Measurements from ENCODE around the gene COPS8.

The COPS8 gene

DNA sequence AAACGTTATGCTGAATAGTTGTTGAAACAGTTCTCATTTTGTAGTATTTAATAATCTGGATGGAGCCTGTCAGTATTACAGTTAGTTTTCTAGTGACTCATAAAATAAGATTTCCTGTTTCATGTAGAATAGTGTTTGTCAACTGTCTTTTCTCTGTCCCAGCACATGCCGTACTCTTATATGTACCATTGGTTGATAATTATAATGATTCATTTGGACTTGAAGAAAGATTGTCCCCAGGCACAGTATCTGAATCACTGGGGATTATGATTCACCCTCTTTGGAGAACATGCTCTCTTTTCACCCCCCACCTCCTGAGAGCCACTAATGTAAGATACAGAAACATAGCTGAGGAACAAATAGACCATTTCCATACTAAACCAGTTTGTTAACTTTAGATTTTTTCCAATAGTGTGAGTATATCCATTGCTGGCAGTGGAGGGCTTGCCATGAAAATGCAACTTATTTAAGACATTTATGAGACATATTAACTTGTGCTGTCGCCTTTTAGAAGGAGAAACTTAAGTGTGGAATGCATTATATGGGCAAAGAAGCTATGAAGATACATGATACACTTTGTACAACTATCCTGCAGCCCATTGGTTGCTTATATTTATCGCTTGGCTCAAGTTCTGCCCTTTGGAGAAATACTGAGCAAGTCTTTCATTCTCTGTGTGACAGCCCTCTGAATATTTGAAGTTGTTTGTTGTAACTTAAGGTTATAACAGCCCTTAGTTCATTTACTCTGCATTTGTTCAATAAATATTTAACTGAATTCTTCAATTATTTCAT lies 12.4 kb downstream of the COPS8 start:
- DNase-seq (ENCODE audit: low read depth in 2 of 2), result no peak

- no peak for DNase-seq (ENCODE audit: low read depth in 2 of 2)
Observed at GRCh38 chr2:237099804-237100203, 14.1 kb downstream of the COPS8 start.

- DNase-seq (ENCODE audit: low read depth in 2 of 2), result no peak
Observed at GRCh38 chr2:237101118-237101979, 15.7 kb downstream of the COPS8 start.

DNA sequence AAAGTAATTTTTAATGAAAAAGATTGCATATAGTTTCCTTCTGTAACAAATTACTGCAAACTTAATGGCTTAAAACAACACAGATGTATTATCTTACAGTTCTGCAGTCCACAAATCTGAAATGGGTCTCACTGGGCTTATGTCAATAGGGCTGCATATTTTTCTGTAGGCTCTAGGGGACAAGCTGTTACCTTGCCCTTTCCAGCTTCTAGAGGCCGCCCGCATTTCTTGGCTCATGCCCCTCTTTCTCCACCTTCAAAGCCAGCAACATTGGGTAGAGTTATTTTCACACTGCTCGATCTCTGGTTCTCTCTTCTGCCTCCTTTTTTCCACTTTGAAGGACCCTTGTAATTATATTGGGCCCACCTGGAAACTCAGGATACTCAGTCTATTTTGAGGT lies 16.7 kb downstream of the COPS8 start:
- DNase-seq (ENCODE audit: low read depth in 2 of 2), result no peak

- no peak for DNase-seq (ENCODE audit: low read depth in 2 of 2)
Observed at GRCh38 chr2:237109421-237109934, 23.8 kb downstream of the COPS8 start.

GRCh38 chr2:237113026-237113795 lies 27.5 kb downstream of the COPS8 start:
- DNase-seq (ENCODE audit: low read depth in 2 of 2), result no peak

- no peak for DNase-seq (ENCODE audit: low read depth in 2 of 2)
Observed at GRCh38 chr2:237115870-237116269, 30.2 kb downstream of the COPS8 start.

DNA sequence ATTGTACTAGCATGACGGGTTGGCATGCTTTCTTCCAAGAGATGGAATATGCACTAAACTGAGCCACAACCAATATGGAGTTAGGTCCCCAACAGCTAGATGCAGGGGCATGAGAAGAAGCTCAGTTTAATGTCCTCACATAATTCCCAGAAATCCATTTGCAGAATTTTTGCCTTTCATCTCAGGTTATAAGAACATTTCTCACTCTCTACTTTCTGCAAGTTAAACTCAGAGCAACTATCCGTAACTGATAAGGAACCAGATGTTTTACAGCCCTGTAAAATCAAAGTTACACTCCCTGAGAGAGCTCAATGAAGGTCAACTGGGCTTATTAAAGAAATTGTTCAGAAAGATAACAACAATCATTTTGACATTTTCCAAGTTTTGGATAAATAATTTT lies 30.7 kb downstream of the COPS8 start:
- DNase-seq (ENCODE audit: low read depth in 2 of 2), result no peak

- no peak for DNase-seq (ENCODE audit: low read depth in 2 of 2)
Observed at GRCh38 chr2:237118025-237118424, 32.3 kb downstream of the COPS8 start.

DNA sequence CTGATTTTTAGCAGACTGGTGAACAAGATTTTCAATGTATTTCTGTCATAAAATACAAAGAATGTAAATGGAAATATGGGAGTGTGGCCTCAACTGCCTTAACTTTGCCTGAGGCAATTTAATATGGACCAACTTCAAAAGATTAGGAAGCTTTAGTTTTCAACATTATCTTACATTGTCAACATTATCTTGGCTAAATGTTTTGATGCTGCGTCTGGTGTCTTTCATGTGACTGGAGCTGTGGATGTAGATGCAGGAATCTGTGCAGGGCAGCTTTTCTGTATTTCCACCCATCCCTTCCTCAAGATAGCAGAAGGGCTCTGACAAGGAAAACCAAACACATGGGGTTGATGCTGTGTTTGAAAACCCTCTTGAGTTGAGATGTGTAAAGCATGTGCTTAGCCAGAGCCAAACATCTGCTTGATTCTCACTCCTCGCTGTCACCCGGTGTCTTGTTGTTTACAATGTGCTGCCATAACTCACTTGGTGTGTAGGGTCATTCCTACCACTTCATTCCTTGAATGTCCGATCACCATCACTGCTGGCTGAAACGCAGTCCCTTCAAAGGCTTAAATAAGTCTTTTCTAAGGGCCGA lies 33.0 kb downstream of the COPS8 start:
- no peak for DNase-seq (ENCODE audit: low read depth in 2 of 2)

DNA sequence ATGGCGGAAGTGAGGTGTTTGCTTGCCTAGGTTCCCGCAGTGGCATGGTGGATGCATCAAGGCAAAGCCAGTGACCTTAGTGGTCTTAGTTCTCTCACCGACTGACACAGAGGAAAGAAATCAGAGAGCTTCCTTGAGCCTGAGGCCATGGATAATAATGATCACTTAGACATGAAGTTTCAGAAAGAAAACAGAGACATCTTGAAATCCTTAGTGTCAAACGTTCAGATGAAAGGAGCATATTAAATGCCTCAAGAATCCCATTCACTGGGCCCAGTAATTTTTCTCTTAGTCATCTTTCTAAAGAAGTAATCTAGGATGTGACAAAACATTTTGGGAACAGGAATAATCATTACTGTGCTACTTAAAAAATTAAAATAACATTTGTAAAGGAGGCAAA lies 35.2 kb downstream of the COPS8 start:
- DNase-seq (ENCODE audit: low read depth in 2 of 2), result no peak

DNA sequence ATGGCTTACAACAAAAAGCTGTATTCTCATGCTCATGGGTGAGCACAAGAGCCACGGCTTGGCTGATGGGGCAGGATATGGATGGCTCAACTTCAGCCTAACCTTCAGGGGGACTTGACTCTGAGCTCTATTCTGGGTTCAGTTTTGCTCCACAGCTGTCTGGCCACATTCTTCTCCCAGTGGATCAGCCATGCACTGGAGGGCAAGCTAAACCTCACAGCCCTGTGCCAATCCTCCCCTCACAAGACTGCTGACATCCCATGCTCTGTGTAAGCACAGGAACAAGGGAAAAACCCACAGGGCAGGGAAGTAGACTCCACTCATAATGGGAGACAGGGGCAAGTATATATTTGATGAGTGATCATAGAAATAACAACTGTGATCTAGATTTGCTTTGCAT lies 35.6 kb downstream of the COPS8 start:
- DNase-seq (ENCODE audit: low read depth in 2 of 2), result no peak

DNA sequence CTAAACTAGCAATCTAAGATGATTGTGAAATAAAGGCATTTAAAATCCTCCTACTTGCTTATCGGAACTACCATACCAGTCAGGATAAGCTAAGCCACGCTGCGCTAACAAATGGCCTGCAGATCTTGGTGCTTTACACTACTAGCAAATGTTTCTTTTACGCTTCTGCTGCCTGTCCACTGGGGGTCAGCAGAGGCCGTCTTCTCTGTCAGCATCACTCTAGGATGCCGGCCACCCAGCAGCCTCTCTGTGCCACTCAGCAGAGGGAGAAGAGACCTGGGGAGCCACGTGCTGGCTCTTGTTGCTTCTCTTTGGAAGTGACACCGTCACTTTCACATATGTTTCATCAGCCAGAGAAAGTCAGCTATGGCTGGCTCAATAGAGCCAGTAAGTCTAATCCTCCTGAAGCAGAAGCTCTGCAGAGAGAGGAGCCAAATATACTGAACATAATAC lies 36.6 kb downstream of the COPS8 start:
- no peak for DNase-seq (ENCODE audit: low read depth in 2 of 2)

GRCh38 chr2:237124820-237125219 lies 39.1 kb downstream of the COPS8 start:
- DNase-seq (ENCODE audit: low read depth in 2 of 2), result no peak

GRCh38 chr2:237125967-237126366 lies 40.3 kb downstream of the COPS8 start:
- no peak for DNase-seq (ENCODE audit: low read depth in 2 of 2)

GRCh38 chr2:237126519-237127174 lies 41.0 kb downstream of the COPS8 start:
- DNase-seq (ENCODE audit: low read depth in 2 of 2), result no peak

DNA sequence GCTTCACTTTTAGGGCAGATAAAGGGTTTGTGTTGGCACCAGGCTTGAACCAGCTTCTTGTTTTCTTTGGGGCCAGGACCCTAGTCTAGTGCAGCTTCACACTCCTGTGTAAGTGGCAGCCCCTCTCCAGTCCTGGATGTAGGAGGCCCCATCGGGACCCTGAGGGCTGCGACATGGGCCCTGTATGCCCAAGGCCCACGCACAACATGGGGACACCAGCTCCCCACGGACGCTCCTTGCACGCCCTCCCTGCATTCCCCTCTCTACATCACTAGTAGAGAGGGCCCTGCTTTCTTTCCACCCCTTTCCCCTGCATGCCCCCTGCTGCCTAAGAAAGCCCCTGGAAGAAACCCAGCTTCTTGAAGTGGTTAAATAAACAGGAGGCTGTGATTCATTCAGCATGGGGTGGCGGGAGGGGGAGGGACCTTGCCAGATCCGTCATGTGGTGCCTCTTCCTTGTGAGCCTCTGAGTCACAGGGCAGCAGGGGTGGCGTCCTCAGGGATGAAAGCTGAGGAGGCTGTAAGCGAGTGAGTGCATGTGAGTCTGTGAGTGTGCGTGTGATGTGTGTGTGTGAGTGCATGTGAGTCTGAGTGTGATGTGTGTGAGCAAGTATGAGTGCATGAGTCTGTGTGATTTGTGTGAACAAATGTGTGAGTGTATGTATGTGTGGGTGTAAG lies 42.5 kb downstream of the COPS8 start:
- no peak for DNase-seq (ENCODE audit: low read depth in 2 of 2)

GRCh38 chr2:237128845-237129592 lies 43.3 kb downstream of the COPS8 start:
- no peak for DNase-seq (ENCODE audit: low read depth in 2 of 2)

DNA sequence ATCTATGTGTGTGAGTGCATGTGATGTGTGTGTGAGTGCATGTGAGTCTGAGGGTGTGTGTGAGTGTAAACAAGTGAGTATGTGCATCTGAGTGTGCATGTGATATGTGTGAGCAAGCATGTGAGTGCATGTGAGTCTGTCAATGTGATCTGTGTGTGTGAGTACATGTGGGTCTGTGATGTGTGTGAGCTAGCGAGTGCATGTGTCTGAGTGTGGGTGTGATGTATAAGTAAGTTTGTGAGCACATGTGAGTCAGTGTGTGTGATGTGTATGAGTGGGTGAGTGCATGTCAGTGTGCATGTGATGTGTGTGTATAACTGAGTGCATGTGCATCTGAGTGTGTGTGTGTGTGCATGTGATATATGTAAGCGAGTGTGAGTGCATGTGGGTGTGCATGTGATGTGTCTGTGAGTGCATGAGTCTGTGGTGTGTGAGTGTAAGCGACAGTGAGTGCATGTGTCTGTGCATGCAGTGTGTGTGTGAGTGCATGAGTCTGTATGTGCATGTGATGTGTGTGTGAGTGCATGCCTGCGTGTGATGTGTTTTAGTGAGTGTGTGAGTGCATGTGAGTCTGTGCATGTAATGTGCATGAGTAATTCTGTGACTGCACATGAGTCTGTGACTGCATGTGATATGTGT lies 44.1 kb downstream of the COPS8 start:
- DNase-seq (ENCODE audit: low read depth in 2 of 2), result no peak
